HG03575 (cell line): ENCODE results near the gene INHA.

Source experiments
- ATAC-seq: cut with Tn5 transposase; IDR thresholded peaks from one replicate; pipeline ENCODE4 v1.9.1; 2021; ENCODE audit not compliant: unreplicated experiment, insufficient number of reproducible peaks, low FRiP score; ENCODE audit errors: extremely low read depth

Gene INHA

DNA sequence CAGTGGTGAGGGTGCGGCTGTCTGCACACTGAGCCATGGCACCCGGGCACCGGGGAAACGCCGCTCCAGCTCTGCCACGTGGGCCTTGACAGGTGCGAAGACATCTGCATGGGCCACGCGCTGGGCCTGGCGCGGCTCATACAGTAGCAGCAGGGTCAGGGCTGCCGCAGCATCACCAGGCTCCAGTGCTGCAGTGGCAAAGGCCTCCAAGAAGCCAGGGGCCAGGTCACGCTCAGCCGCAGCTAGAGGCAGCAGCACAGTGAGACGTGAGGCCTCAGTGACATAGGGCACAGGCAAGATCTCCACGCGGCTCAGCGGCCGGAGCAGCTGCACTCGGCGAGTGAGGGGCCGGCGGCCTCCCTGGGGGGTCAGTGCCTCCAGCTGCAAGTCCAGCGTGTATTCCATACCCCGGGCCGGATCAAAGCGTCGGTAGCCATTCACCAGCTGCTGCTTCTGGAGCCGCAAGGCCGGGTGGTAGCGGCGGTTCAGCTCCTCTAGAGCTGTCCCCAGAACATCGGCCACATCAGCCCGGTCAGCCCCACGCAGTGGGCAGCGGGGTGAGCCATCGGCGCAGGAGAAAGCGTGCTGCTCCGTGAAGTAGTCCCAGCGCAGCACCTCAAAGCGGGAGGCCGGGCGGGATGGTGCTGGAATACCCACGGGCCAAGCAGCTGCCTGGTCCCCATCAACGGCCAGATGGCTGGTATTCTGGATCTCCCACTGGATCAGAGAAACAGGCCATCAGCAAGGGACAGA lies 32.0 kb upstream of the INHA start:
- ATAC-seq, result no peak

DNA sequence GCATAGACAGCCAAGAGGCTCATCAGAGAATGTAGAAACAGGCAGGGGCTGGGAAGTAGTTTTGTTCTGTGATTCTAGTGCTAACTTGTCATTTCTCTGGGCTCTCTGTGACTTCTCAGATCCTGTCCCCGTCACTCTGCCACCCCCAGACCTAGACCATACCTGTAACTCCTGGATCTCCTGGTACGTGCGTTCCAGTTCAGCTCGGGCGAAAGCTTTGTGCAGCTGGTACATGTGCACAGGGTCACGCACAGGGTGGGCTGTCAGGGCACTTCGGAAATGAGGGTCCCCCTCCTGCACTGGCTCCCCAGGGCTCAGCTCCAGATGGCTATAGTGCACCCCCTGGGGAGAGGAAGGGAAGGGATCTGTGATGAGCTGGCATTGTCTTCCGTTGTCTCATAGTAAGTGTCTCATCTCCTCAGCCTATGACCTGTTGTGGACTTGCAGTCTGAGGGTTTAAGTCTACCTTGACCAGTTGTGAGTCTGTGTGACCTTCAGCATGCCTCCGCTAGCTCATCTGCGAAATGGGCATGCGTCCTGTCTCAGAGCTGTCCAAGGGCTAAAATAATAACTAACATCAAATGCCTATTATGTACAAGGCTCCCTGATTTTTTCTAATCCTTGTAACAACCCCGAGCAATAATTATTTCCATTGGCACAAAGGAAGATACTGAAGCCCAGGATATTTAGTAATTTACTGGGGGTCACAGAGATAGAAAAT lies 31.2 kb upstream of the INHA start:
- no peak for ATAC-seq

DNA sequence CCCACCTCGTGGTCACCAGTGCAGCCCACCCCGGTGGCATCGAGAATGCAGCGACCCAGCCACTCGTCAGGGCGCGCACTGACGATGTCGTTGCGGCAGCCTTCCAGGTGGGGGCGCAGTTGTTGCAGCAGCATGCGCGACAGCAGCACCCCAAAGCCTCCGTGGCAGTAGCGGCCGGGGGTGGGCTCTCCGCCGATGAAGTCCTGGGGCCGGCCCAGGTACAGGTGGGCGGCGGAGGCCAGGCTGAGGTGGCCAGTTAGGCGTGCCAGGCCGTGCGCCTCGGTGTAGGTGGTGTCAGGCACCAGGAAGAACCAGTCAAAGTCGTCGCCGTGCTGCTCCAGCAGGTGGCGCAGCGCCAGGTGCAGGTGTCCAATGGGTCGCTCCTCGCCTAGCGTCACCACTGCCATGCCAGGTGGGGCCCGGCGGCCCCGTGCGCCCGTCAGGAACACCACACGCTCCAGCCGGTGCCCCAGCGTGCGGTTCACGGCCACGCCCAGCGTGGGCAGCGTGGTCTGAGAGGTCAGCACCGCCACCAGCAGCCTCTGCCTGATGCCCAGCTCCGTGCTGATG lies 30.4 kb upstream of the INHA start:
- ATAC-seq, result peak; percentile 42

DNA sequence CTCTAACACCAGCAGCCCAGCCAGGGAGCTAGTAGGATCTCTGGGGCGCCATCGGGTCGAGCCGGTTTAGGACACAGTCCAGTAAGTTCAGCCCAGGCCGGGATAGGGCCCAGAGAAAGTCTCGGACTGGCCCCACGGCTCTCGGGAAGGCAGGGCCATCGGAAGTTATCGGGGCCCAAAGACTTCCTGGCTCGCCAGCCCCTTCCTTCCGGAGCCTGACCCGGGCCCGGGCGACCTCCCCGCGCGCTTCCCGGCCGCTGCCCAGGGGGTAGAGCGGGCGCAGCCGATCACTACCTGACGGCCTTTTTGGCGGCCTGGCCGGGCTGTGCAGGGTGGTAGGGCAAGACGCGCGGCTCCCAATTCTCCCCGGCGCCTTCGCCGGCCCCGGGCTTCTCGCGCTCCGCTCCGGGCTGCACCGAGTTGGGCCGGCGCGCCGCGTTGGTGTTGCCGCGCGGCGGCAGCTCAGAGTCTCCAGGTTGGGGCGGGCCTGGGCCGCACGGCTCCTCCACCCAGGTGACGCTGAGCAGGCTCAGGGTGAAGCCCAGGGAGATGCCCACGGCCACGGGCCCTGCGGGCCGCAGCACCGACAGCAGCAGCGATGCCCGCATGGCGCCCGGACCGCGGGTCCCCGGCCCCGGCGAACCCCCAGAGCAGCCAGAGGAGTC lies 29.0 kb upstream of the INHA start:
- ATAC-seq, result no peak

DNA sequence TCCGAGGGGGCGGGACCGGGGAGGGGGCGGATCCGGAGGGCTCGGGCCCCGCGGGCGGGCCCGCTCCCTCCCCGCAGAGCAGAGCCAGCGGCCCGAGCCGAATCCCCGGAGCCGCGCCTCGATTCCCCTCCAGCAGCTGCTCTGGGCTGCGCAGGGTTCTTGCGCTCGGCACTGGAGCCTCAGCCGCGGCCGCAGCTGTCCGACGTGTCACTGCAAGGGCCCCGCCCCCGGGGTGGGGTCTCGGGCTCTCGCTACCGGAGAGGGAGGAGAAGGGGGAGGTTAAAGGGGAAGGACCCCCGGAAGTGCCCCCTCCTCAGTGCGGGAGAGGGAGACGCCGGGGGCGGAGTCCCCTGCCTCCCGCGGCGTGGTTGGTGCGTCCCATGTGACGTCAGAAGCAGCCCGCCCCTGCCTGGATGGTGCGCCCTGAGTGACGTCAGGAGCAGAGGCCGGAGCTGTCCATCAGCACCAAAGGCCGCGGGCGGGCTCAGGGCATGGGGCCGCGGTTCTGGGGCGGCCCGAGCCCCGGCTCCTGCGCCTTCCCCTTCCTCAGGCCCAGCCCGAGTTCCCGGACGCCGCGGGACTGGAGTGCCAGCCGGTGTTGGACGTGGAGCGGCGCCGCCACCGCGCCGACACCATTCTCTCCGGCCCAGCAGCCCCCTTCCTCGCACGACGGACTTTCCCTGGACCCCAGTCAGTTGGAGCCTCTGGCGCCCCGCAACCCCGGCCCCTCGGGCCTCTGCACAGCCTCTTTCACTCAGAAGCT lies 28.3 kb upstream of the INHA start, which contains the start of the genes CHPF and TMEM198:
Gene CHPF (minus strand): TSS at position 214 of the 763 bp plus-strand sequence. CDS start 271 bp downstream, outside the sequence.
Gene TMEM198 (plus strand): TSS at position 433 of the 763 bp plus-strand sequence. CDS start 700 bp downstream, outside the sequence.
- ATAC-seq, result peak; percentile 53

DNA sequence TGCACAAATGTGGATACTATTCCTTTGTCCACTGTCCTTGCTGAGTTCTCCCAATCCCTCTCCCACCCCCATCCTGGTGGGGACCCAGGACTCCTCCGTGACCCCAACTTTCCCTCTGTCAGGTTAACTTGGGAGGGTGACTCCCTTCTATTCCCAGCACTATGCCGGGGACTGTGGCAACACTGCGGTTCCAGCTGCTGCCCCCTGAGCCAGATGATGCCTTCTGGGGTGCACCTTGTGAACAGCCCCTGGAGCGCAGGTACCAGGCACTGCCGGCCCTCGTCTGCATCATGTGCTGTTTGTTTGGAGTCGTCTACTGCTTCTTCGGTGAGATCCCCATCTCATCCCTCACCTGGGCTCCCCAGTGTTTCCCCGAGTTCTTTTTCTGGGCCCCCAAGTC lies 27.5 kb upstream of the INHA start:
- ATAC-seq, result no peak

DNA sequence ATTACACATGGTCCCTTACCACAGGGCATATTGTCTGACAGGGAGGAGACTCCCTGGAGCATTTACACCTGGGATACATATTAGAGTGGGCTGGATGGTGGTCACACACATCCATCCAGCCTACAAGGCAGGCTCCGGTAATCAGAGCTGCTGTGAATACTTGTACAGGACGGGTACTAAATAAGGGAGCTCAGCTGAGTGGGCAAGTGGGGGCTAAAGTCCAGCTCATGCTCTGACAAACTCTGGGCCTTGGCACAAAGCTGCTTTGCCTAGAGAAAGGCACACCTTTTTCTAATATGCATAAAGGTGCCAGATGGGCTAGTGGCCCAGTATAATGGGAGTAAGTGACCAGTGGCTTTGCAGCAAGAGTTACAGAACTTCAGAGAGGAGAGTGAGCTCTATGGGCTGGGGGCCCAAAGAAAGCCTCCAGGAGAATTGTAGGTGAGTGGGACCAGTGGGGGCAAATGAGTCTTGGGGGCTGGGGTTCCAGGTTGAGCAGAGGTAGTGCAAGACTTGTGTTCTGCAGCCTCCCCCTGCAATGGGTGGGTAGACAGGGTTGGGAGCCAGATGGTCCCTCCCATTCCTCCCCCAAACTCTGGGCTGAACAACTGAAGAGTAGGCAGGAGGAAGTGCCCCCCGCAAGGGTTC lies 26.7 kb upstream of the INHA start:
- no peak for ATAC-seq

DNA sequence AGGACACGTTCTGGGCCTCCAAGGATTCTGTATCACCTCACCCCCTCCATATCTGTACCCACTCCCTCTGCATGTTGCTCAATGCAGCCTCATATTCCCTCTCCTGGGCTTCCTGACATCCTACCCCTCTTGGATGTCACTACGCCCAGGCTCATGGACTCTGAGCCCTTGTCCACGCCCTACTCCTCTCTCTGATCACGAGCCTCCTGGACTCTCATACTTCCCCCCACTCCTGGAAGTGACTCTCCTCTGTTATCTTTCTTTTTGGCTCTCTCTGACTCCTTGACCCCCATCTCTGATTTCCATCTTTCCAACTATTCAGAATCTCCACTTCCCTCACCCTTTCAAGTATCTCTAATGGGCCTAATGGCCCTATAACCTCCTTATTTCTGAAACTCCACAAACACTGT lies 26.2 kb upstream of the INHA start:
- ATAC-seq, result no peak

DNA sequence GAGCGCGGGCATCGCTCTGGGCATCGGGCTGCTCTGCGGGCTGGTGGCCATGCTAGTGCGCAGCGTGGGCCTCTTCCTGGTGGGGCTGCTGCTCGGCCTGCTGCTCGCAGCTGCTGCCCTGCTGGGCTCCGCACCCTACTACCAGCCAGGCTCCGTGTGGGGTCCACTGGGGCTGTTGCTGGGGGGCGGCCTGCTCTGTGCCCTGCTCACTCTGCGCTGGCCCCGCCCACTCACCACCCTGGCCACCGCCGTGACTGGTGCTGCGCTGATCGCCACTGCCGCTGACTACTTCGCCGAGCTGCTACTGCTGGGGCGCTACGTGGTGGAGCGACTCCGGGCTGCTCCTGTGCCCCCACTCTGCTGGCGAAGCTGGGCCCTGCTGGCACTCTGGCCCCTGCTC lies 24.5 kb upstream of the INHA start:
- no peak for ATAC-seq

DNA sequence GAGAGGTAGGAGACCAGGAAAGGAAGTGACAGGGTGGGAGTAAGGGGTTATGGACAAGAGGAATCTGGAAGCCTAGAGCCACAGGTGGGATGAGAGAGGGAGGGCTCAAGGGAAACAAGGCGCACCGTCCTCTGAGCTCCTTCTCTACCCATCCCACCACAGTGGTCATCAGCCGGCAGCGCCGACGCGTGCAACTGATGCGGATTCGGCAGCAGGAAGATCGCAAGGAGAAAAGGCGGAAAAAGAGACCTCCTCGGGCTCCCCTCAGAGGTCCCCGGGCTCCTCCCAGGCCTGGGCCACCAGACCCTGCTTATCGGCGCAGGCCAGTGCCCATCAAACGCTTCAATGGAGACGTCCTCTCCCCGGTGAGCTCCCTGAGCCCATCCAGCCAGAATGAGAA lies 23.1 kb upstream of the INHA start:
- ATAC-seq, result no peak

DNA sequence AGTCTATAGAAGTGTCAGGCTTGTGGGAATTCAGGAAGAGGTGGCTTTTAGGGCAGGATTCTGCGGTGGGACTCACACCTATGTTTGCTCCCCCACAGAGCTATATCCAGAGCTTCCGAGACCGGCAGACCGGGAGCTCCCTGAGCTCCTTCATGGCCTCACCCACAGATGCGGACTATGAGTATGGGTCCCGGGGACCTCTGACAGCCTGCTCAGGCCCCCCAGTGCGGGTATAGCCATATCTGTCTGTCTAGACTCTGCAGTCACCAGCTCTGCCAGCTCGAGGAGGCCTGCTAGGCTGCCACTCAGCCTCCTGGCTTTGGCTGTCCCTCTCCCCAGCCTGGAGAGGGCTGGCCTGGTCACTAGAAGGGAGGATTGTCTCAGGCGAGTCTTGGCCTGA lies 22.5 kb upstream of the INHA start:
- no peak for ATAC-seq

DNA sequence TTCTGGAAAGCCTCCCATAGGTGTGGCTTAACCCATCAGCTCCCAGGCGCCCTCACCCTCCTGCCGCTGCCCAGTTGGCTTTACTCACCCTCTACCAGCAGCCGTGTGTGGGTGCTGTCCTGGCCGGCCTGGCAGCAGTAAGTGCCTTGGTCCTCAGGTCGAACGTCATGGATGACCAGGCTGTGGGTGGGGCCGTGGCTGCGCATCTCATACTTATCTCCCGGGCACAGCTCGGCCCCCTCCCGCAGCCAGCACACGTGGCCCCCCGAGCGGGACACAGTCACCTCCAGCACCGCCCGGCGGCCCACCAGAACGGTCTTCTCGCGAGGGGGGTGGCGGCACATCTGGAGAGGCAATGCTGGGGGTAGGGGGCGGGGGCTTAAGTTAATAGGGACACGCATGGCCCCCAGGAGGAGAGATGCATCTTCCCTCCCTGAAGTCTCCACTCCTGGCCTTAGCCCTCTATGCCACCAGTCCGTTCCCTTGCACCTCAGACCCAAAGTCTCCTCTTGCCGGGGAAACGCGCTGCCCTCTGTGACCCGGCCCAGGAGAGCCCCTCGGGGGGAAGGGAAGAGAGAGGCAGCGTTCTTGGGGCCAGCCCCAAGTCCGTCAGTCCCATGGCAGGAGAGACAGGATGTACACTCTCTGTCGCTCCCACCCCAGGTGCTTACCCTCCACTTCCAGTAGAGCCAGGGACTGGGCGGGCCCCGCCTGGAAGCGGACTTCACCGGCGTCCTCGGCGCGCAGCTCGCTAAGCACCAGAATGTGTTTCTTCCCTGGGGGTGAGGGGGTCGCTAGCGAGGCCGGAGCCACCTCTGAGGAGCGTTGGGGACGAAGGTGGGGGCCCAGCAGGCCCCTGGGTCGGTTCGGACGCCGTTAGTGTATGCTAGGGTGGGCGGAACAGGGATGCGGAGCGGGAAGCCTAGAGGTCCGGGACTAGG lies 20.4 kb upstream of the INHA start:
- no peak for ATAC-seq

DNA sequence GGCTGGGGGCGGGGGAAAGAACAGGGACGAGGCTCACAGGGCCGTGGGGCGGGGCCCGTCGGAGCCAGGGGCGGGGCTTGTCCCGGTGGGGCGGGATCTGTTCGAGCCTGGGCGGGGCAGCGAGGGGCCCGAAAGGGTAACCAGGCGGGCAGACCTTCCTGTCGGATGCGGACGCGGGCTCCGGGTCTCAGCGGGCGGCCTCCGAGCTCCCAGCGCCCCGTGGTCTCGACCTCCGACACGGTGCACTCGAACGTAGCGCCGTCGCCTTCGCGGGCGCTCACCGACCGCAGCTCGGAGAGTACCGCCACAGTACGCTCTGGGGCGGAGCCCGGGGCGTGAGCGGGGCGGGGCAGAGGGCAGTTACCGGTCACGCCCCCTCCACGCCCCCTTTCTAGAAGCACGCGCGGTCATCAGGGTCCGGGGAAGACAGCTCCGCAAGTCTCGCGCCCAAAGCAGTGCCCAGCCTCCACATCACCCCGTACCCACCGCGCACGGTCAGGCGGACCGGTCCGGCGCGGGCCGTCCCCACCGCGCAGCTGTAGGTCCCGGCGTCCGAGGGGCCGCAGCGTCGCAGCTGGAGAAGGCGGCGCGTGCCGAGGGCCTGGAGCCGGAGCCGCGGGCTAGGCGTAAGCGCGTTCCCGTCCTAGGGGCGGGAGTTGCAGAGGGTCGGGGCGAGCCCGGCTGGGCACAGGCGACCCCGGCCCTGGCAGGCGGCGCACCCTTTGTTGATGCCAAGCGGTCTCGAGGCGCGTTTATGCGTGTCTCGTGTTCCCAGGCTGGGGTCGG lies 19.5 kb upstream of the INHA start:
- ATAC-seq, result peak; percentile 51

DNA sequence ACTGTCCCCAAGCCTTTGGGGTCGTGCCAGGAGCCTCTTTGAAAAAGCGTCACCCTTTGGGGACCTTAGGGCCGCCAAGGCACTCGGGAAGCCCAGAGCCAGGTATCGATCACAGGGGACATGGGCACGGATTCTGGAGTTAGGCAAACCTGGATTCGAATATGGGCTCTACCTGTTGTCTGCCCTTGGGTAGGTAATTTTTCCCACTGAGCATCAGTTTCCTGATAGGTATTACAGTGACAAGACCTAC lies 19.0 kb upstream of the INHA start:
- ATAC-seq, result no peak

DNA sequence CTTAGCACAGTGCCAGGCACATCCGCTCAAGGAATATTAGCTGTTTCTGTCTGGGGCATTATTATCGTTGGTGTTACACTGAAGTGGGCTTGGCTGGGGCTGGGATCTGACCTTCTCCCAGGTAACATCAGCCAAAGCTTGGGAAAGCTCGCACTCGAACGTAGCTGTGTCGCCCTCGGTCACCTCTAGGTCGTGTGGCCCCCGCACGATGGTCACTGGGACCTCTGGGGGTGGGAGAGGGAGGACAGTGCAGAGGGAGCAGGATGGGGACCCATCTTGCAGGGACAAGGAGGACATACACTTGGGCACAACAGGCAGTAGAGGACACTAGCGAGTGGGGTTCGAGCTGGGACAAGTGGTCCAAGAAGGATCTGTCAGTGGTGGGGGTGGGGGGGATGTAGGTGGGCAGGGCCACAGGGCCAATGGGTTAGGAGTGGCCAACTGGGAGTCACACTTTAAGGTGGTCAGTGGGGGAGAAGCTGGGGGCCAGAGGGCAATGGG lies 18.6 kb upstream of the INHA start:
- ATAC-seq, result no peak

DNA sequence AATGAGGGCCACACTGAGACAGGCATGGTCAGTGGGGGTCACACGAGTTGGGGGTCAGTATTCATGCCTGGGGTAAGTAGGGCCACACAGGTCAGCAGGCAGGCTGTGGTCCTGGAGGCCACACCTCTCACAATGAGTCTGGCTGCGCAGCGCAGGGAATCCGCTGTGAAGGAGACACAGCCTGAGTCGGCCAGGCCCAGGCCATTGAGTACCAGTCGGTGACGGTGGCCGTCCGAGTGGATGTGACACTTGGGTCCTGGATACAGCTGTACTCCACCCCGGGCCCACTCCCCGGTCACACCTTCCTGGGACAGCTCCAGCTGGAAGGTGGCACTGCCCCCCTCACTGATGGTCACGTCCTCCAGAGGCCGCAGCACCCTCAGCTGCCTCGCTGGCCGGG lies 17.8 kb upstream of the INHA start:
- no peak for ATAC-seq

DNA sequence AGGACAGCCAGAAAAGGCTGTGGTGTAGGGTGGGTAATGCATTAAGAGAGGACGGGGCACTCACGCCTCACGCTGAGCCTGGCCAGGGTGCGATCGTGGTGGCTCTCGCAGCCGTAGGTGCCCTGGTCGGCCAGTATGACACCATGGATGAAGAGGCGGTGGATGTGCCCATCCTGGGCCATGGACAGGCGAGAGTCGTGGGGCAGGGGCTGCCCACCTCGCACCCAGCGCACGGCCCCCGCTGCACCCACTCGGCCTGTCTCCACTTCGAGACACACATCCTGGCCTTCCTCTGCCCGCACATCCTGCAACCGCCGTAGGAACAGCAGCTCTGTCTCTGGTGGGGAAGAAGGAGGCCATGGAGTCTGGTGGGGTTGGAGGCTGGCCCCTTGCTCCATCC lies 16.2 kb upstream of the INHA start:
- ATAC-seq, result no peak
